ENCODE data around the gene OGT. TPM values are rescaled to one million over a fixed set of nuclear protein-coding genes. Genes with fewer than 3 reads are reported as not detected.
"Not testable (repeated sequence)": the region's sequence is repeated elsewhere in the genome, so short reads cannot be mapped to it uniquely, and the experiment has no call there.

Gene OGT
- total and polyA plus RNA-seq, 2 experiments from 2014 or later, result 36.8 to 120 TPM

DNA sequence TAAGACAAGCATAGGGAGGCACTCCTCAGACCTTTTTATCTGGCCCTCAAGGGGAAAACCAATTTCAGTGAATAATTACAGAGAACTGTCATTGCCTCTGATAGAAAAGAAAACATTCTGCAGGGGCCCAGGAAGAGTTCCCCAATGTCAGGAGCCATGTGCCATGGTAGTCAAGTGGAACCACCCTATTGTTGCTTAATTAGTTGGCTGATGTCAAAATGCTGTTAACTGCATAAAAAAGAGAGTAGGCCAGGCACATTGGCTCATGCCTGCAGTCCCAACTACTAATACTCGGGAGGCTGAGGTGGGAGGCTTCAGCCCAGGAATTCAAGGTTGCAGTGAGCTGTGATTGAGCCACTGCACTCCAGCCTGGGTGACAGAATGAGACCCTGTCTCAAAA is 28.6 kb upstream of the OGT start:
- no peak overlapping the region for H3K4me2 ChIP-seq
- H3K9me2 ChIP-seq (replicated peaks; ENCODE audit: insufficient read depth), result no peaks in the 10 kb centered on the region
- H3K27me3 ChIP-seq, result no peaks in the 10 kb centered on the region
- H3K4me3 ChIP-seq, result no peak overlapping the region
- no peaks in the 10 kb centered on the region for H3K36me3 ChIP-seq (replicated peaks; ENCODE audit: insufficient read depth, low read depth)
- TF ChIP-seq EZH2phosphoT487 (IDR thresholded peaks at IDR 0.05; ENCODE audit: low read depth, severe bottlenecking, unreplicated experiment), result no peak
- TF ChIP-seq, protein P1, sequence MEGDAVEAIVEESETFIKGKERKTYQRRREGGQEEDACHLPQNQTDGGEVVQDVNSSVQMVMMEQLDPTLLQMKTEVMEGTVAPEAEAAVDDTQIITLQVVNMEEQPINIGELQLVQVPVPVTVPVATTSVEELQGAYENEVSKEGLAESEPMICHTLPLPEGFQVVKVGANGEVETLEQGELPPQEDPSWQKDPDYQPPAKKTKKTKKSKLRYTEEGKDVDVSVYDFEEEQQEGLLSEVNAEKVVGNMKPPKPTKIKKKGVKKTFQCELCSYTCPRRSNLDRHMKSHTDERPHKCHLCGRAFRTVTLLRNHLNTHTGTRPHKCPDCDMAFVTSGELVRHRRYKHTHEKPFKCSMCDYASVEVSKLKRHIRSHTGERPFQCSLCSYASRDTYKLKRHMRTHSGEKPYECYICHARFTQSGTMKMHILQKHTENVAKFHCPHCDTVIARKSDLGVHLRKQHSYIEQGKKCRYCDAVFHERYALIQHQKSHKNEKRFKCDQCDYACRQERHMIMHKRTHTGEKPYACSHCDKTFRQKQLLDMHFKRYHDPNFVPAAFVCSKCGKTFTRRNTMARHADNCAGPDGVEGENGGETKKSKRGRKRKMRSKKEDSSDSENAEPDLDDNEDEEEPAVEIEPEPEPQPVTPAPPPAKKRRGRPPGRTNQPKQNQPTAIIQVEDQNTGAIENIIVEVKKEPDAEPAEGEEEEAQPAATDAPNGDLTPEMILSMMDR (IDR thresholded peaks at IDR 0.05; ENCODE audit: poor library complexity), result no peak
- no peak for TF ChIP-seq EZH2 (IDR thresholded peaks at IDR 0.05; ENCODE audit: borderline replicate concordance)
- 68% methylated on average over 1 of the region's 1 CpG for WGBS (ENCODE audit: low lambda C conversion rate, missing lambda C conversion rate)
- H3K9me3 ChIP-seq (ENCODE audit: low read depth), result no peaks in the 10 kb centered on the region
- H4K20me1 ChIP-seq (ENCODE audit: insufficient read depth, poor library complexity, severe bottlenecking), result no peaks in the 10 kb centered on the region
- no peak overlapping the region for H2AFZ ChIP-seq
- H3K4me1 ChIP-seq (ENCODE audit: insufficient read depth), result no peaks in the 10 kb centered on the region
- no peak overlapping the region for H3K27ac ChIP-seq
- H3K79me2 ChIP-seq, result no peaks in the 10 kb centered on the region
- DNase-seq (ENCODE audit: low spot score), result no peak

DNA sequence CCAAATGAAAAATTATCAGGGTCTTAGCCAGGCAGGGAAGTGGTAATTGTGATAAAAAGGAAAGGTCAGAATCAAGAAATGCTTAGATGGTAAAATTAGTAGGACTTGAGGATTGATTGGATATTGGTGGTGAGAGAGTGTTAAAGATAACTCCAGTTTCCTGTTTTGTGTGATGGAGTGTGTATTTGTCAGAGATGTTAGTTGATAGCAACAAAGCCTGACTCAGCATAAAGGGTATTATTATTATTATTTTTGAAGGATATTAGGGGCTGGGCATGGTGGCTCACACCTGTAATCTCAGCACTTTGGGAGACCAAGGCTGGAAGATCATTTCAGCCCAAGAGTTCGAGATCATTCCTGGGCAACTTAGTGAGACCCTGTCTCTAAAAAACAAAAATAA is 23.6 kb upstream of the OGT start:
- 74% methylated on average over 1 of the region's 1 CpG for WGBS (ENCODE audit: low lambda C conversion rate, missing lambda C conversion rate)
- no peak for DNase-seq (ENCODE audit: low spot score)
- Histone ChIP-seq H3K4me2 (no peak overlapping the region), H3K9me3 (ENCODE audit: low read depth) (no peaks in the 10 kb centered on the region), H3K27ac (no peak overlapping the region), H4K20me1 (ENCODE audit: insufficient read depth, poor library complexity, severe bottlenecking) (no peaks in the 10 kb centered on the region), H3K4me1 (ENCODE audit: insufficient read depth) (no peaks in the 10 kb centered on the region), H3K36me3 (replicated peaks; ENCODE audit: insufficient read depth, low read depth) (no peaks in the 10 kb centered on the region), H3K27me3 (no peaks in the 10 kb centered on the region), H3K79me2 (no peaks in the 10 kb centered on the region), H3K9me2 (replicated peaks; ENCODE audit: insufficient read depth) (no peaks in the 10 kb centered on the region), H2AFZ (no peak overlapping the region), H3K4me3 (no peak overlapping the region)
- TF ChIP-seq EZH2phosphoT487 (IDR thresholded peaks at IDR 0.05; ENCODE audit: low read depth, severe bottlenecking, unreplicated experiment) (no peak), EZH2 (IDR thresholded peaks at IDR 0.05; ENCODE audit: borderline replicate concordance) (no peak)
- TF ChIP-seq, protein P1 (IDR thresholded peaks at IDR 0.05; ENCODE audit: poor library complexity), result no peak

DNA sequence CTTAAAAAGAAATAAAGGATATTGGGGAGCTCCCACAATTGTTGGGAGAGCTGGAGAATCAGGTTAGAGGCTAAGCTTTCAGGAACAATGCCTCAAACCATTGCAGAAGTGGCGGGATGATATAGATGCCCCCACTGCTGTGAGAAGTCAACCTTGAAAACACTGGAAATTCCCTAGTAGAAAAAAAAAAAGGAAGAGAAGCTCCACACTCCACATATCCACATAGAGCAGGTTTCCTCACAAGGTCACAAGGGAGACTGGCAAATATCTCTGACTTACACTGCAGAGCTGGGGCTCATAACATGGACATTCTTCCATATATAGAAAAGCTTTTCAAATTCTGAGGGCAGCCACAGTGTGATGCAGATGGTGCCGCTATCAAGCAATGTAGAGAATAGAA is 22.7 kb upstream of the OGT start:
- H3K4me2 ChIP-seq, result no peak overlapping the region
- H3K4me3 ChIP-seq, result no peak overlapping the region
- H2AFZ ChIP-seq, result no peak overlapping the region
- no peaks in the 10 kb centered on the region for H3K79me2 ChIP-seq
- H3K27me3 ChIP-seq, result no peaks in the 10 kb centered on the region
- no peaks in the 10 kb centered on the region for H3K4me1 ChIP-seq (ENCODE audit: insufficient read depth)
- no peaks in the 10 kb centered on the region for H3K9me3 ChIP-seq (ENCODE audit: low read depth)
- no peaks in the 10 kb centered on the region for H4K20me1 ChIP-seq (ENCODE audit: insufficient read depth, poor library complexity, severe bottlenecking)
- WGBS (ENCODE audit: low lambda C conversion rate, missing lambda C conversion rate), result 84% methylated on average over 2 of the region's 2 CpGs
- no peak overlapping the region for H3K27ac ChIP-seq
- H3K9me2 ChIP-seq (replicated peaks; ENCODE audit: insufficient read depth), result no peaks in the 10 kb centered on the region
- no peak for TF ChIP-seq EZH2phosphoT487 (IDR thresholded peaks at IDR 0.05; ENCODE audit: low read depth, severe bottlenecking, unreplicated experiment)
- TF ChIP-seq, protein P1 (IDR thresholded peaks at IDR 0.05; ENCODE audit: poor library complexity), result no peak
- no peak for TF ChIP-seq EZH2 (IDR thresholded peaks at IDR 0.05; ENCODE audit: borderline replicate concordance)
- no peak for DNase-seq (ENCODE audit: low spot score)
- H3K36me3 ChIP-seq (replicated peaks; ENCODE audit: insufficient read depth, low read depth), result no peaks in the 10 kb centered on the region

DNA sequence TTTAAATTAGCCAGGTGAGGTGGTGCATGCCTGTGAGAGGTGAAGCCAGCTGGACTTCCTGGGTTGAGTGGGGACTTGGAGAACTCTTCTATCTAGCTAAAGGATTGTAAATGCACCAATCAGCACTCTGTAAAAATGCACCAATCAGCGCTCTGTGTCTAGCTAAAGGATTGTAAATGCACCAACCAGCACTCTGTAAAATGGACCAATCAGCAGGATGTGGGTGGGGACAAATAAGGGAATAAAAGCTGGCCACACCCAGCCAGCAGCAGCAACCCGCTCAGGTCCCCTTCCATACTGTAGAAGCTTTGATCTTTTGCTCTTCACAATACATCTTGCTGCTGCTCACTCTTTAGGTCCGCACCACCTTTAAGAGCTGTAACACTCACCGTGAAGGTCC is 19.2 kb upstream of the OGT start:
- H3K4me1 ChIP-seq (ENCODE audit: insufficient read depth); DNase-seq (ENCODE audit: low spot score); H3K27ac ChIP-seq; H3K4me2 ChIP-seq; H3K36me3 ChIP-seq (replicated peaks; ENCODE audit: insufficient read depth, low read depth); H3K27me3 ChIP-seq; H3K4me3 ChIP-seq; H3K9me3 ChIP-seq (ENCODE audit: low read depth); H4K20me1 ChIP-seq (ENCODE audit: insufficient read depth, poor library complexity, severe bottlenecking); H2AFZ ChIP-seq; H3K9me2 ChIP-seq (replicated peaks; ENCODE audit: insufficient read depth); H3K79me2 ChIP-seq: not testable (repeated sequence)
- 83% methylated on average over 4 of the region's 4 CpGs for WGBS (ENCODE audit: low lambda C conversion rate, missing lambda C conversion rate)
